ENCODE measurements around the gene MOB3A. TPM values are rescaled to one million over a fixed set of nuclear protein-coding genes. Genes with fewer than 3 reads are reported as not detected.

Gene MOB3A
- total RNA-seq, 1 donor from 2014 or later = 15.8 TPM

DNA sequence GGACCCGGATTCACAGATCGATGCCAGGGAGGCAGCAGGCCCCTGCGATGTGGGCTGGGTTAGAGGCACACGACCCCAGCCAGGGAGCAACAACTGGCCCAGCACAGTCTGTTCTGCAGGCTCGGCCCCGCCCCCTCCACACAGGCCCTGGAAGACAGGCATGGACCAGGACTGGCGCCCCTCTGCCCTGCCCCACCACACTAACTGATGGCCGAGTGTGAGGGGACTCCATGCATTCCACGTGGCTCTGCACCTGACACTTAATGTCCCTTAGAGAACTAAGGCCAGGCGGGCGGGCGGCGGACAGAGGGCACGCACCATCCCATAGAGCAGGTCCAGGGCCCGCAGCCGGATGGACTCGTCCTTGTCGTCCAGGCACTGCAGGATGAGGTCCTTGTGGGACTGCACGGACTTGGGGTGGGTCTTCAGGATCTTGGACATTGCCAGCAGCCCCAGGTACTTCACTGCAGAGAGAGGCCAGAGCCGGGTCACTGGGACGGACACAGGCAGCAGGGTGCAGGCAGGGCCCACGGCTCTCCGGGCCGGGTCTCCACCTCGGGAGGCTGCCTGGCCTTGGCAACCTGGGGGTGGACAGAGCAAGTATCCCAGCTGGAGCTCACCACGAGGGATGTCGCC lies 25.4 kb upstream of the MOB3A start:
- DNase-seq (ENCODE audit: low read depth) (no peak), FAIRE-seq (no peak)
- peaks cover 54% of the 10 kb centered on the region for H3K36me3 ChIP-seq (ENCODE audit: control insufficient read depth, insufficient read depth, low read length)
- TF ChIP-seq, protein P1, sequence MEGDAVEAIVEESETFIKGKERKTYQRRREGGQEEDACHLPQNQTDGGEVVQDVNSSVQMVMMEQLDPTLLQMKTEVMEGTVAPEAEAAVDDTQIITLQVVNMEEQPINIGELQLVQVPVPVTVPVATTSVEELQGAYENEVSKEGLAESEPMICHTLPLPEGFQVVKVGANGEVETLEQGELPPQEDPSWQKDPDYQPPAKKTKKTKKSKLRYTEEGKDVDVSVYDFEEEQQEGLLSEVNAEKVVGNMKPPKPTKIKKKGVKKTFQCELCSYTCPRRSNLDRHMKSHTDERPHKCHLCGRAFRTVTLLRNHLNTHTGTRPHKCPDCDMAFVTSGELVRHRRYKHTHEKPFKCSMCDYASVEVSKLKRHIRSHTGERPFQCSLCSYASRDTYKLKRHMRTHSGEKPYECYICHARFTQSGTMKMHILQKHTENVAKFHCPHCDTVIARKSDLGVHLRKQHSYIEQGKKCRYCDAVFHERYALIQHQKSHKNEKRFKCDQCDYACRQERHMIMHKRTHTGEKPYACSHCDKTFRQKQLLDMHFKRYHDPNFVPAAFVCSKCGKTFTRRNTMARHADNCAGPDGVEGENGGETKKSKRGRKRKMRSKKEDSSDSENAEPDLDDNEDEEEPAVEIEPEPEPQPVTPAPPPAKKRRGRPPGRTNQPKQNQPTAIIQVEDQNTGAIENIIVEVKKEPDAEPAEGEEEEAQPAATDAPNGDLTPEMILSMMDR (IDR thresholded peaks at IDR 0.05; ENCODE audit: insufficient read depth, low read length, severe bottlenecking) = no peak
- H3K4me3 ChIP-seq (ENCODE audit: low read depth, low read length) = no peak overlapping the region
- no peaks in the 10 kb centered on the region for H3K27me3 ChIP-seq (ENCODE audit: control insufficient read depth, insufficient read depth, low read length)

DNA sequence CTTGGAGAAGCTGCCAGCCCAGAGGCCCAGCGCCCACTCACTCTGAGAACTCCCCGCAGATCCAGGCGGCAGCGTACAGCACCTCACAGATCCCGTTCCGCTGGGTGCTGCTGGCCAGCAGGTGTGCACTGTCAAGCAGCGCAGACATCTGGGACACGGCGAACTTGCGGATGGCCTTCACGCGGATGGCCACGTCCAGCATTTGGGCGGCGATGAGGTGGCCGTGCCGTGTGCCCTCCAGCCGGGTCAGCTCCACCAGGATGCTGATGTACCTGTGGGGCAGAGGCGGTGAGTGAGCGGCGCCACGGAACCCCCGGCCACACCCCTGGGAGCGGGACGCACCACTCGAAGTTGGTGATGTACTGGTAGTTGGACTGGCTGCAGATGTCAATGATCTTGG lies 24.7 kb upstream of the MOB3A start:
- no peak for FAIRE-seq
- DNase-seq (ENCODE audit: low read depth) = no peak
- Histone ChIP-seq H3K27me3 (ENCODE audit: control insufficient read depth, insufficient read depth, low read length) (no peaks in the 10 kb centered on the region), H3K4me3 (ENCODE audit: low read depth, low read length) (no peak overlapping the region), H3K36me3 (ENCODE audit: control insufficient read depth, insufficient read depth, low read length) (peaks cover 59% of the 10 kb centered on the region)
- TF ChIP-seq, protein P1 (IDR thresholded peaks at IDR 0.05; ENCODE audit: insufficient read depth, low read length, severe bottlenecking) = no peak

DNA sequence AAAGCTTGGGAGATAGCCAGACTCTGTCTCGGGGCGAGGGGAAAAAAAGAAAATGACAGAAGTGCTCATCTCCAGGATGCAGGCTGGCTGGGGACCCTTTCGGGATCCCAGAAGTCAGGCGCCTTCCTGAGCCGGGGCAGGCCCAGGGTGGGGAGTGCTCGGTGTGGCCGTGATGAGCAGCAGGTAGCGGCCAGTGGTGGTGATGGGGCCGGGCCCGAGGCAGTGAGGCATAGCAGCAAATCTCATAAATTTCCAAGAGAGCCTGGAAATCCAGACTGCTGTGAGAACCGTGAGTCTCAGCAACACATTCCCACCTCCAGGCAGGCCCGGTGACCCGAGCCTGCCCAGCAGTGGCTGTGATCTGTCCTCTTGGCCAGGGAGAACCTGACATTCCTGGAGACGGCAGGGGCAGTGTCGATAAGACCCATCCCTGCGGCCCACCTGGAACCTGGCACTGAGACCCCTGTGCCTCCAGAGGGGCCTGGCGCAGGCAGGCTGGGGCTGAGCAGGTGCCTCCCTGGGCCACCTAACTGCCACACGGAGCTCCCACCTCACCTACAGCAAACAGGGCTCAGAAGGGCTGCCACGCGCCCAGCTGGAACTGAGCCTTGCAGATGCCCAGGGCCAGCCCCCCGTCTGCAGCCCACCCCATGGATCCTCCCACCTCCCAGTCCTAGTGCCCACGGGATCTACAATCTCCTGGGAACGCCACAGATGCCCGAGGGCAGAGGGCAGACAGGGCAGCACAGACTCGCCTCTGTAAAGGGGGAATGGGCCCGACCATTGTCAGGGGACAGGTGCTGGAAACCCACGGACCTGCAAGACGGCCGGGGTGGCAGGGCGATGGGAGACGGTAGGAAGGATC lies 24.0 kb upstream of the MOB3A start:
- no peak for DNase-seq (ENCODE audit: low read depth)
- no peak for FAIRE-seq
- Histone ChIP-seq H3K27me3 (ENCODE audit: control insufficient read depth, insufficient read depth, low read length) (no peaks in the 10 kb centered on the region), H3K4me3 (ENCODE audit: low read depth, low read length) (no peak overlapping the region), H3K36me3 (ENCODE audit: control insufficient read depth, insufficient read depth, low read length) (peaks cover 62% of the 10 kb centered on the region)
- TF ChIP-seq, protein P1 (IDR thresholded peaks at IDR 0.05; ENCODE audit: insufficient read depth, low read length, severe bottlenecking) = no peak

DNA sequence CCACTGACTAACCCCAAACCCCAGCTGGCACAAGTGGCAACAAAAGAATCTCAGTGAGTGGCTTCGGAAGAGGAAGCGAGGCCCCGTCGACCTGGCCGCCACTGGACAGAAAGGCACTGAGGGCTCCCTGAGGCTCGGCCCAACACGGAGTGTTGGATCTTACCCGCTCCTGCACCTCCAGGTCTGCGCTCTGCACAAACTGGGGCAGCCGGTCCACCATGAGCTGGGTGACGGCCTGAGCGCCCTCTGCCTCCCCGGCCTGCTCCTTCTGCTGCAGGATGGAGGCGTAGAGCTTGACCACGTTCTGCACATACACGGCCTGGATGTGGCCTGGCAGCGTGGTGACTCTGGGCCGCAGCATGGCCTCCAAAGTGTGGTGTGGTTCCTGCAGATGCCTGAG lies 22.3 kb upstream of the MOB3A start:
- DNase-seq (ENCODE audit: low read depth) (no peak), FAIRE-seq (no peak)
- no peaks in the 10 kb centered on the region for H3K27me3 ChIP-seq (ENCODE audit: control insufficient read depth, insufficient read depth, low read length)
- H3K36me3 ChIP-seq (ENCODE audit: control insufficient read depth, insufficient read depth, low read length) = peaks cover 66% of the 10 kb centered on the region
- no peak overlapping the region for H3K4me3 ChIP-seq (ENCODE audit: low read depth, low read length)
- TF ChIP-seq, protein P1 (IDR thresholded peaks at IDR 0.05; ENCODE audit: insufficient read depth, low read length, severe bottlenecking) = no peak

DNA sequence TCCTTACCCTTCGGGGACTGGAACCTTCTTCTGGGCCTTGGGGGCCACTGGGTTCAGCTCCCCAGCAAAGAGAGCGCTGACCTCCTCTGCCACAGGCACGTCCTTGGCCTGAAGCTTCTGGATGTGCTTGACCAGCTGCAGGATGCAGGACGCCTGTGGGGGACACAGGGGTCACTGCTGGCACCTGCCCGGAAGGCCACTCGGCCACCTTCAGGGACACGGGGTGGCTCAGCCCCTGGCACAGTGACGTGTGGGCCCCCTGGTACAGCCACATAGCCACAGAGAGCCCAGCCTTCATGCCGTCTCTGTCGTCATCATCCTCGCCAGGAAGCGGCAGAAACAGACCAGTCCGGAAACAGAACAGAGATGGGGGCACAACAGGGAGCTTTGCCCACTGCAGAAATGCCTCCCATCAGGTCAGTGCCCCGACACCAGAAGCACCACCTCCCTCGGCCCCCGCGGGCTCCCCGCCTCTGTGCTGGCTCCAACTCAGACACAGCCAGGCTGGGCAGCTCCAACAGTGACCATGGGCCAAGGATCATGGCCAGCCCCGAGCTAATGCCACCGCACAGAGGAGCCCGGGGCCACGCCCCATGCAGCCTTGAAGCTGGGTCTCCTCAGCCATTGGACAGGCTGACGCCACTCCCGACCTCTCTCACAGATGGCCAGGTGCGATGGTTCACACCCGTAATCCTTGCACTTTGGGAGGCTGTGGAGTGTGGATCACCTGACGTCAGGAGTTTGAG lies 21.3 kb upstream of the MOB3A start:
- TF ChIP-seq, protein P1 (IDR thresholded peaks at IDR 0.05; ENCODE audit: insufficient read depth, low read length, severe bottlenecking) = no peak
- FAIRE-seq (no peak), DNase-seq (ENCODE audit: low read depth) (no peak)
- no peak overlapping the region for H3K4me3 ChIP-seq (ENCODE audit: low read depth, low read length)
- no peaks in the 10 kb centered on the region for H3K27me3 ChIP-seq (ENCODE audit: control insufficient read depth, insufficient read depth, low read length)
- peaks cover 62% of the 10 kb centered on the region for H3K36me3 ChIP-seq (ENCODE audit: control insufficient read depth, insufficient read depth, low read length)

Measured in bronchial epithelial cell (primary cell).